GM18861 (cell line): ENCODE results near the gene RAB6D.
"Not testable (repeated sequence)": the region's sequence is repeated elsewhere in the genome, so short reads cannot be mapped to it uniquely, and the experiment has no call there.

Source experiments
- ATAC-seq: cut with Tn5 transposase; IDR thresholded peaks from one replicate; pipeline ENCODE4 v1.9.1; 2021; ENCODE audit not compliant: unreplicated experiment

Gene RAB6D

DNA sequence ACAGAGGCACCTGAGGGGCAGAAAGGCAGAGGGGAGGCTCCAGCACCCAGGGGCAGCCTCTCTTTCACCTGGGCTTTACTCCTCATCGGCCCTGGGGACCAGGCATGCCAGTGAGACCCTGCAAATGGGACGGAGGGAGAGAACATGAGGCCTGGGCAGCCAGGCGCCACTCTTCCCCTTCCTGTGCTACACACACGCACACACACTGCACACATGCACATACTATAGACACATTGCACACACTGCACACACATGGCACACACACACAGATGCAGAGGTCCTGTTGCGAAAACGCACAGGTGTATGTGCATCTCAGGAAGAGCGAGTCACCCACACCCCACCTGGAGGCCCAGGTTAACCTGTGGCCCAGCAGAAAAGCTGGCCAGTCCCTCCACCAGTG is 3.4 kb upstream of the RAB6D start:
- ATAC-seq: no peak

DNA sequence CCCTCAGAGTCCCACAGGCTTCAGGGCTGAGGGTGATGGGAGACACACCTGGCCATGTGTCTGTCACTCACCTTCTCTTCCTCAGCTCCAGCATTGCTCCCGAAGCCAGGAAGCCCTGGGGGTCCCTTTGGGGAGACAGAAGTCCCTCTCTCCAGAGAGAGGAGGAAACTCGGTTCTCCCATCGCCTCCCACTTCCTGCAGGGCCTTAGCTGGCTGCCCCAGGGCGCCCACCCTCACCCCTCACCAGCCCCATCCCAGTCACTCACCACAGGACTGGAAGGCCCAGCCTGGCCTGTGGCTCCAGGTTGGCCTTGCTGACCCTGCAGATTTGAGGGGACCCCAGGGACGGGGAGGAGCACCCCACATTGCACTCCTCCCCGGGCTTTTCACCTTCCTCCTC is 2.7 kb upstream of the RAB6D start:
- no peak for ATAC-seq

DNA sequence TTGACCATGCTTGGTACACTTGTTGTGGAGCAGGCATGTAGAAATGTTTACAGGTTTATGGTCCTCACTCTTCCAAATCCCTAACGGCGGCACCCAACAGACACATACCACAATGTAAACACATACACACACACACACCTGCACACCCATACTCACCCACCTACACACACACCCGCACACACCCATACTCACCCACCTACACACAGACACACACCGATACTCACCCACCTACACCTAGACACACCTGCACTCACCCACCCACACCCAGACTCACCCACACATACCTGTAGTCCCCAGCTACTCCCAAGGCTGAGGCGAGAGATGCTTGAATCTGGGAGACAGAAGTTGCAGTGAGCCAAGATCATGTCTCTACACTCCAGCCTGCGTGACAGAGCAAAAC is 1.5 kb upstream of the RAB6D start:
- ATAC-seq: no peak

DNA sequence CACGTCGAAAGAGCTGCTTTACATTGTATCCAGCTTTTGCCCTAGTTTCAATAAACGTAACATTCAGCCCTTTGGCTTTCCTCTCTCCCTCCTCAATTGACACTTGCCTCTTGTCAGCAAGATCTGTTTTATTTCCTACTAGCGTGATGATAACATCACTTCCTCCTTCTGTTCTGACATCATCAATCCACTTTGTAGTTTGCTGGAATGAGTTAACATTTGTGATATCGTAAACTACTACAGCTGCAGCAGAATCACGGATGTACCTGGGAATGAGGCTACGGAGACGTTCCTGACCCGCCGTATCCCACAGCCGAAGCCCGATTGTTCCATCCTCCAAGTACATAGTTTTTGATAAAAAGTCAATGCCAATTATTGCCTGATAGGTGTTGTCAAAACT is 755 bp downstream of the RAB6D start:
- ATAC-seq: not testable (repeated sequence)

DNA sequence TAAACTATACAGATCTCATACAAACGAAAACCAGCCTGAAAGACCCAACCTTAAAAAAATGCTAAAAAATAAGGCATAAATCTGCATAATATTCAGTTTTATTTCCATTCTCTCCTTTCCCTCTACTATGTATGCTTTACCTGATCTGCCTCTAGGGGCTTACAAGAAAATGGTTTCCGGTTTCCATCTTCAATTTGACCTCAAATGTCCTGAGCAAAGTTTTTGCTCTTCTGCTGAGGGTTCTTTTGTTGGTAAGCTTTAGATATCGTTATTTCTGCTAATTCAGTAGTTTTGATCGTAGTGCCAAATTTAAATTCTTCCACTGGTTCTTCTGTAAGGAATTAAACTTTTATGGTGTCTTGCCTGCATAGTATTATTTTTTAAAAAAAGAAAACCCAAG is 2.2 kb downstream of the RAB6D start:
- not testable (repeated sequence) for ATAC-seq

DNA sequence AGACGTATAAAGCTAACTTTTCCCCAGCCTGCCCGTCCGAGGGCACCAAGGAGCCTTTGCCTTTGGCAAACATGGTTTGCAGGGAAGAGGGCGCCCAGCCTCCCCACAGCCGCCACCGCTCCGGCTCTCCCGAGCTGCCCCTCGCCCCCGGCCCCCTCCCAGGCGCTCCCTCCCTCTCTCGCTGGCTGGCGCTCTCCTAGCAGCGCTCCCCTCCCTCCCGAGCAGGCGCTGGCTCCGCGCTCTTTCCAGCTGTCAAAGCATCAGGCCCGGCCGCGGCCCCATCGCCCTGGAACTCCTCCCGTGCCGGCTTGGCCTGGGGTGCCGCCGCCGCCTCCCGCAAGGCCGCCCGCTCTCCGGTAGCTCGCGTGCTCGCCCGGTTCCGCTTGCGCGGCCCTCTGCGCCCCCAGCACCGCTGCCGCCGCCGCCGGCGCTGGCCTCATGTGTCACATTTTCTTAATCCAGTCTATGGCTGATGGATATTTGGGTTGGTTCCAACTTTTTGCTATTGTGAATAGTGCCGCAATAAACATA is 10.7 kb downstream of the RAB6D start:
- not testable (repeated sequence) for ATAC-seq

DNA sequence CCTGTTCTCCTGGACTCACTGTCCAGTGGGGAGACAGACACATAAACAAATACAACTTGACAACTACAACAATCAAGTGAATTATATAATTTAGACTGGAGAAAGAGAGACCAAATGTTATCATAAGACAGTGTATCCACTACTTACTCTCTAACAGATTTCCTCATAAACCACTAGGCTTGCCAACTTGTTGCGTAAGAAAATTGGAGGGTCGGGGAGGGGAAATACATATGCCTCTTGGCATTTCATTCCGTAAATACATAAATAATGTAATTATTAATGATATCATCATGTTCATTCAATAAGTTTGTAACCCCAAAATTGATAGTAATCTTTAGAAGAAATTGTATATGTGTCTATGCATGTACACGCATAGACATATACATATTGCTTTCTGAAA is 14.9 kb downstream of the RAB6D start:
- no peak for ATAC-seq

DNA sequence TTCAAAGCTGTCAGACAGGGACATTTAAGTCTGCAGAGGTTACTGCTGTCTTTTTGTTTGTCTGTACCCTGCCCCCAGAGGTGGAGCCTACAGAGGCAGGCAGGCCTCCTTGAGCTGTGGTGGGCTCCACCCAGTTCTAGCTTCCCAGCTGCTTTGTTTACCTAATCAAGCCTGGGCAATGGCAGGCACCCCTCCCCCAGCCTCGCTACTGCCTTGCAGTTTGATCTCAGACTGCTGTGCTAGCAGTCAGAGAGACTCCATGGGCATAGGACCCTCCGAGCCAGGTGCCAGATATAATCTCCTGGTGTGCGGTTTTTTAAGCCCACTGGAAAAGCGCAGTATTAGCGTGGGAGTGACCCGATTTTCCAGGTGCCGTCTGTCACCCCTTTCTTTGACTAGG is 16.9 kb downstream of the RAB6D start:
- not testable (repeated sequence) for ATAC-seq

DNA sequence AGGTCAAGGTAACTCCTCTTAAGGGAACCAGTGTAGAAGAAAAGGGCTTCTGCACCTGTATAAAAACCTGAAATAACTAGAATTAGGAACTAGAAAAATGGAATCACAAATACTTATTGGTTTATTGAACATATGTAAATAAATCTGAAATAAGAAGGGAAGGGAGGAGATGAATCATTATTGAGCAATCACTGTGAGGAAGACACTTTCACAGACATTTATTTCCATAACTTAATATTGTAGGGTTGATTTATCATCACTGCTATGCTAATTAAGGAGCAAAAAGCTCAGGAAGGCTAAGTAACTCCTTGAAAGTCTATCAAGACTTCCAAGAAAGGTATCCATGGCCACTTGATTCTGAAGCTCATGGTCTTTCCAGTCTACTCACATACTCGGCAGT is 24.7 kb downstream of the RAB6D start:
- ATAC-seq: not testable (repeated sequence)

DNA sequence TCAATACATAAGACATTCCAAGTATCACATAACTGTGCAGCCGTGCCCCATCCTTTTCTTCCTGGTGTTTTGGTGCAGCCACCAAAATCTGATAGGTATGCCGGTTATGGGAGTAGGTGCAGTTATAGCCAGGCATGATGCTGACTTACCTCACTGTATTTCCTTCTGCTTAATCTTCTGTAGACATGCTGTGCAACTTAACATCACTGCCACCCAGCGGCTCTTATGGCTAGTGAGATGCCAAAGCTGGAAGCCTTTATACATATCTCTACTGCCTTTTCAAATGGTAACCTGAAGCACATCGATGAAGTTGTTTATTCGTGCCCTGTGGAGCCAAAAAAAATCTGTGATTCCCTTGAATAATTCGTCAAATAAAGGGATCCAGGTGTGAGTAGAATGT is 28.6 kb downstream of the RAB6D start:
- ATAC-seq: not testable (repeated sequence)

DNA sequence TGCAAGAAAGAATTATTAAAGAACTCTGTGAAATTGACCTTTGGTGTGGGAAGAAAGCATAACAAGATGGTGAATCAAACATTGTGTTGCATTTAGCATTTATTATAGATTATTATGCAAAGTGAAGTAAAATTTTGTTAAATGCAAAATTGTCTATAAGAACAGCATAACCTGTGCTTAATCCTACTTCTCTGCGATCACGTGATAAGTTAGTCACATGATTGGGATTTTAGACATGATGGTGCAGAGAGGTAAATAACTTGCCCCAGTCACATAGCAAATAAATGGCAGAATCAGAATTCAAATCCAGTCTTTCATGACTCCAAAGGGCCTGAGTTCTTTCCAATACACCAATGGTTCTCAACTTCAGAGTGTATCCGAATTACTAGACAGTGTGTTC is 31.3 kb downstream of the RAB6D start:
- not testable (repeated sequence) for ATAC-seq

DNA sequence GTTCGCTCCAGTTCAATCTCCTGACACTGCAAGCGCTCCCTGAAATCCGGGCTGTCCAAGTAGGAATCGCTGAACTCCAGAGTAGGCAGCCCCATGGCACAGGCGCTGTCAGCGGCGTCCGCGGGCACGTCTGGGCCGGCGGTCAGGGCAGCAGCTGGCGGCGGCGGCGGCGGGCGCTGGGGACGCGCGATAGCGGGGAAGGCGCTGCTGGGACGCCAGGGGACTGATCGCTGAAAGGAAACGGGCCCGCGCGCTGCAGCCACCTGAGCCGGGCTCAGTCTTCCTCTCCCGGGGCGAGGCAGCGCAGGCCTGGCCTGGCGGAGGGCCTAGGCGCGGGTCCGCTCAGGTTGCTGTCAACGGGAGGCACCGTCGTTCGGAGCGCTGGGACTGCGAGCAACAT is 33.0 kb downstream of the RAB6D start:
- ATAC-seq: not testable (repeated sequence)

DNA sequence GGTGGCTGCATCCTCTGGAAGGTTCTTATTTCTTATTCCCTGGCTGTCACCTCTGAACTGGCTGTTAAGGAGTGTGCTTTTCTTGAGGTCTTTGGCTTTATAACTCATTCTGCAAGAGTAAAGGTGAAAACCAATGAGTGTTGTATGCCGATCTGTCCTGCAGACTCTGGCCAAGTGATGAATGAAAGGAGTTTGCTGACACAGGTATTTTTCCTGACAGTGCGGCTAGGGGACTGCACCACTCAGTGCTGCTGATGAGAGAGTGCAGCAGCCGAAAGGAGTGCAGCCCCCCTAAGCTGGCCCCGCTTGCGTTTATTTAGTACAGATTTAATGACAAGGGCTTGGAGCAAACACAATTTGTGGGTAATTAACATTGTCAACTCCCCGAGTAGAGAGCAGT is 41.8 kb downstream of the RAB6D start:
- no peak for ATAC-seq

DNA sequence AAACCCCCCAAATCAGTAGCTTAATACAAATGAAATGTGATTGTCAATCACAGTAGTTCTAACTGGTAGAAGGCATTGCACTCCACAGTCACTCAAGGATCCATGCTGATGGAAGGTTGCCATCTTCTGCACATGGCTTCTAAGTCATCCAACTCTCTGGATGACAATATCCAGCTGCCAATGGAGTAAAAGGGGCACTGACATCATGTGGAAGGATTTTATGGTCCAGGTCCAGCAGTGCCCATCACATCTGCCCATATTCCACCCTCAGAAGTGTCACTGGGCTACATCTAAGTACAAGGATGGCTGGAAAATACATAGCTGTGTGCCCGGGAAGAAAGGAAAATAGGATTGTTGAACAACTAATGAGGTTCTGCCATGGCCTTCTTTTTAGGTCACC is 42.6 kb downstream of the RAB6D start:
- ATAC-seq: not testable (repeated sequence)

DNA sequence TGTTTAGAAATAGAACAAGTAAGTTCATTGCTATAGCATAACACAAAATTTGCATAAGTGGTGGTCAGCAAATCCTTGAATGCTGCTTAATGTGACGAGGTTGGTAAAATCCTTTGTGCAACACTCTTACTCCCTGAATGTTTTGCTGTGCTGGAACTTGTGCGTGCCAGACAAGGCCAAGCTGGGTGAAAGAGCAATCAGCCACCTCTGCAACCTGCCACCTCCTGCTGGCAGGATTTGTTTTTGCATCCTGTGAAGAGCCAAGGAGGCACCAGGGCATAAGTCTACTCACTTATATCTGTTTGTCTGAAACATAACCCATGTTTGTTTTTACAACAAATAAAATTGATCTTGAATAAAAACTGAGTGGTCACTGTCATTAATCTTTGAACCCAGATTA is 53.0 kb downstream of the RAB6D start:
- not testable (repeated sequence) for ATAC-seq
